Stimulated activated CD8-positive, alpha-beta memory T cell treated with anti-CD3 and anti-CD28 coated beads, Interleukin-7, amount 100 ng/mL, for 24 hours (primary cell): Measurements from ENCODE around the gene CD300C.
A peak's percentile ranks its signal among the peaks of the same experiment; 100 is the strongest.
"Not testable (repeated sequence)": the region's sequence is repeated elsewhere in the genome, so short reads cannot be mapped to it uniquely, and the experiment has no call there.

Source experiments
- DNase-seq: peaks from one replicate; pipeline ENCODE4 v3.0.0-alpha.2; 2020; ENCODE audit warnings: low read depth

The CD300C gene

GRCh38 chr17:74531231-74531761, 14.6 kb downstream of the CD300C start, which contains the start of gene CD300LB:
CD300LB (minus strand) TSS chr17:74531475; CDS start chr17:74531350, 125 bp downstream.
- DNase-seq, result no peak

- no peak for DNase-seq
Observed at GRCh38 chr17:74530831-74531150, 15.1 kb downstream of the CD300C start.

- DNase-seq, result no peak
Observed at GRCh38 chr17:74529243-74529642, 16.7 kb downstream of the CD300C start.

GRCh38 chr17:74528491-74529199, 17.3 kb downstream of the CD300C start:
- DNase-seq, result no peak

- no peak for DNase-seq
Observed at GRCh38 chr17:74527756-74528155, 18.2 kb downstream of the CD300C start.

- DNase-seq, result no peak
Observed at GRCh38 chr17:74527081-74527480, 18.8 kb downstream of the CD300C start.

GRCh38 chr17:74526681-74527080, 19.2 kb downstream of the CD300C start:
- DNase-seq, result no peak

- no peak for DNase-seq
Observed at GRCh38 chr17:74525781-74526288, 20.1 kb downstream of the CD300C start.

- no peak for DNase-seq
Observed at GRCh38 chr17:74525465-74525725, 20.5 kb downstream of the CD300C start.

- DNase-seq, result no peak
Observed at GRCh38 chr17:74524653-74525464, 21.1 kb downstream of the CD300C start.

GRCh38 chr17:74523308-74523707, 22.6 kb downstream of the CD300C start:
- DNase-seq, result no peak

GRCh38 chr17:74522381-74523105, 23.4 kb downstream of the CD300C start:
- no peak for DNase-seq

GRCh38 chr17:74521701-74522201, 24.2 kb downstream of the CD300C start:
- DNase-seq, result no peak

- DNase-seq, result no peak
Observed at GRCh38 chr17:74520790-74521480, 25.0 kb downstream of the CD300C start.

- DNase-seq, result no peak
Observed at GRCh38 chr17:74520016-74520434, 25.9 kb downstream of the CD300C start.

GRCh38 chr17:74518413-74518981, 27.4 kb downstream of the CD300C start:
- DNase-seq, result not testable (repeated sequence)

GRCh38 chr17:74516561-74517328, 29.2 kb downstream of the CD300C start:
- DNase-seq, result no peak

GRCh38 chr17:74515941-74516340, 30.0 kb downstream of the CD300C start:
- DNase-seq, result no peak

GRCh38 chr17:74514632-74515334, 31.1 kb downstream of the CD300C start:
- DNase-seq, result peak; percentile 24
